ENCODE data around the gene ENDOV. TPM values are rescaled to one million over a fixed set of nuclear protein-coding genes. Genes with fewer than 3 reads are reported as not detected.

Gene ENDOV
- total and polyA plus RNA-seq, 2 of the 13 experiments (the other 11 are each of a cell fraction or from before 2014, with no cell fraction given), result 15.1 to 17.1 TPM

DNA sequence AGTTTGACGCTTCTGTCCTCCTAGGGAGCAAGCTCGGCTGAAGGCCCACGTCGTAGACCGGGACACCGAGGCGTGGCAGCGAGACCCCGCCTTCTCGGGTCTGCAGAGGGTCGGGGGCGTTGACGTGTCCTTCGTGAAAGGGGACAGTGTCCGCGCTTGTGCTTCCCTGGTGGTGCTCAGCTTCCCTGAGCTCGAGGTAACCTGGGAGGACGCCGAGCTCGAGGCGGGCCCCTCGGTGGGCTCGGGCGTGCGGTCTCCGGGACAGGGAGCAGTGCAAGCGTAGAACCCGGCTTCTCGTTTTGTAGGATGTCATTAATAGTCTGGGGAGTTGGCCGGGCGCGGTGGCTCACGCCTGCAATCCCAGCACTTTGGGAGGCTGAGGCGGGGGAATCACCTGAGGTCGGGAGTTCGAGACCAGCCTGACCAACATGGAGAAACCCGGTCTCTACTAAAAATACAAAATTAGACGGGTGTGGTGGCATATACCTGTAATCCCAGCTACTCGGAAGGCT, 715 bp downstream of the ENDOV start (continued):
- TF ChIP-seq ZNF282 (IDR thresholded peaks at IDR 0.05; ENCODE audit: partially characterized antibody) (no peak), MTF2 (CRISPR knock-in tag; IDR thresholded peaks at IDR 0.05; ENCODE audit: borderline replicate concordance) (no peak; the same call in 1 of the 2 replicates), FOXO1 (CRISPR knock-in tag; IDR thresholded peaks at IDR 0.05) (no peak), KLF13 (CRISPR knock-in tag; IDR thresholded peaks at IDR 0.05) (0 out of 2 replicates have a peak, but pooled peaks have one; percentile 42), DPF2 (CRISPR knock-in tag; IDR thresholded peaks at IDR 0.05; ENCODE audit: borderline replicate concordance, low read depth) (no peak), ZNF737 (CRISPR knock-in tag; IDR thresholded peaks at IDR 0.05; ENCODE audit: borderline replicate concordance) (0 out of 2 replicates have a peak, but pooled peaks have one; percentile 41), RAD51 (IDR thresholded peaks at IDR 0.05; ENCODE audit: borderline replicate concordance) (no peak), MLXIP (CRISPR knock-in tag; IDR thresholded peaks at IDR 0.05; ENCODE audit: borderline replicate concordance) (no peak), SIN3B (IDR thresholded peaks at IDR 0.05; ENCODE audit: low read length) (no peak), PAX8 (CRISPR knock-in tag; IDR thresholded peaks at IDR 0.05; ENCODE audit: borderline replicate concordance) (no peak), AHR (CRISPR knock-in tag; IDR thresholded peaks at IDR 0.05) (no peak; the same call in 1 of the 2 replicates), TRAFD1 (CRISPR knock-in tag; IDR thresholded peaks at IDR 0.05; ENCODE audit: borderline replicate concordance) (no peak), ZFP36 (IDR thresholded peaks at IDR 0.05; ENCODE audit: borderline replicate concordance, low read depth, low read length, partially characterized antibody) (no peak), ZNF264 (CRISPR knock-in tag; IDR thresholded peaks at IDR 0.05) (no peak), RBM39 (IDR thresholded peaks at IDR 0.05; ENCODE audit: low read depth, low read length, poor library complexity, severe bottlenecking) (no peak), ZNF670 (CRISPR knock-in tag; IDR thresholded peaks at IDR 0.05; ENCODE audit: borderline replicate concordance) (no peak)
- TF ChIP-seq, protein P1, sequence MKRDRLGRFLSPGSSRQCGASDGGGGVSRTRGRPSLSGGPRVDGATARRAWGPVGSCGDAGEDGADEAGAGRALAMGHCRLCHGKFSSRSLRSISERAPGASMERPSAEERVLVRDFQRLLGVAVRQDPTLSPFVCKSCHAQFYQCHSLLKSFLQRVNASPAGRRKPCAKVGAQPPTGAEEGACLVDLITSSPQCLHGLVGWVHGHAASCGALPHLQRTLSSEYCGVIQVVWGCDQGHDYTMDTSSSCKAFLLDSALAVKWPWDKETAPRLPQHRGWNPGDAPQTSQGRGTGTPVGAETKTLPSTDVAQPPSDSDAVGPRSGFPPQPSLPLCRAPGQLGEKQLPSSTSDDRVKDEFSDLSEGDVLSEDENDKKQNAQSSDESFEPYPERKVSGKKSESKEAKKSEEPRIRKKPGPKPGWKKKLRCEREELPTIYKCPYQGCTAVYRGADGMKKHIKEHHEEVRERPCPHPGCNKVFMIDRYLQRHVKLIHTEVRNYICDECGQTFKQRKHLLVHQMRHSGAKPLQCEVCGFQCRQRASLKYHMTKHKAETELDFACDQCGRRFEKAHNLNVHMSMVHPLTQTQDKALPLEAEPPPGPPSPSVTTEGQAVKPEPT (CRISPR knock-in tag; IDR thresholded peaks at IDR 0.05; ENCODE audit: low read depth), result 0 out of 2 replicates have a peak, but pooled peaks have one; percentile 55
- TF ChIP-seq, protein P2, sequence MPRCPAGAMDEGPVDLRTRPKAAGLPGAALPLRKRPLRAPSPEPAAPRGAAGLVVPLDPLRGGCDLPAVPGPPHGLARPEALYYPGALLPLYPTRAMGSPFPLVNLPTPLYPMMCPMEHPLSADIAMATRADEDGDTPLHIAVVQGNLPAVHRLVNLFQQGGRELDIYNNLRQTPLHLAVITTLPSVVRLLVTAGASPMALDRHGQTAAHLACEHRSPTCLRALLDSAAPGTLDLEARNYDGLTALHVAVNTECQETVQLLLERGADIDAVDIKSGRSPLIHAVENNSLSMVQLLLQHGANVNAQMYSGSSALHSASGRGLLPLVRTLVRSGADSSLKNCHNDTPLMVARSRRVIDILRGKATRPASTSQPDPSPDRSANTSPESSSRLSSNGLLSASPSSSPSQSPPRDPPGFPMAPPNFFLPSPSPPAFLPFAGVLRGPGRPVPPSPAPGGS (CRISPR knock-in tag; IDR thresholded peaks at IDR 0.05), result peak; percentile 42; the same call in 1 of the 2 replicates
- TF ChIP-seq, protein P3, sequence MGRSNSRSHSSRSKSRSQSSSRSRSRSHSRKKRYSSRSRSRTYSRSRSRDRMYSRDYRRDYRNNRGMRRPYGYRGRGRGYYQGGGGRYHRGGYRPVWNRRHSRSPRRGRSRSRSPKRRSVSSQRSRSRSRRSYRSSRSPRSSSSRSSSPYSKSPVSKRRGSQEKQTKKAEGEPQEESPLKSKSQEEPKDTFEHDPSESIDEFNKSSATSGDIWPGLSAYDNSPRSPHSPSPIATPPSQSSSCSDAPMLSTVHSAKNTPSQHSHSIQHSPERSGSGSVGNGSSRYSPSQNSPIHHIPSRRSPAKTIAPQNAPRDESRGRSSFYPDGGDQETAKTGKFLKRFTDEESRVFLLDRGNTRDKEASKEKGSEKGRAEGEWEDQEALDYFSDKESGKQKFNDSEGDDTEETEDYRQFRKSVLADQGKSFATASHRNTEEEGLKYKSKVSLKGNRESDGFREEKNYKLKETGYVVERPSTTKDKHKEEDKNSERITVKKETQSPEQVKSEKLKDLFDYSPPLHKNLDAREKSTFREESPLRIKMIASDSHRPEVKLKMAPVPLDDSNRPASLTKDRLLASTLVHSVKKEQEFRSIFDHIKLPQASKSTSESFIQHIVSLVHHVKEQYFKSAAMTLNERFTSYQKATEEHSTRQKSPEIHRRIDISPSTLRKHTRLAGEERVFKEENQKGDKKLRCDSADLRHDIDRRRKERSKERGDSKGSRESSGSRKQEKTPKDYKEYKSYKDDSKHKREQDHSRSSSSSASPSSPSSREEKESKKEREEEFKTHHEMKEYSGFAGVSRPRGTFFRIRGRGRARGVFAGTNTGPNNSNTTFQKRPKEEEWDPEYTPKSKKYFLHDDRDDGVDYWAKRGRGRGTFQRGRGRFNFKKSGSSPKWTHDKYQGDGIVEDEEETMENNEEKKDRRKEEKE (IDR thresholded peaks at IDR 0.05), result no peak
